ENCODE measurements around the gene ECD.

- no peak for TF ChIP-seq CTCF (IDR thresholded peaks at IDR 0.05)
- TF ChIP-seq RAD21 (conservative IDR thresholded peaks at IDR 0.05 in 1 of 2, IDR thresholded peaks at IDR 0.05 in 1 of 2), result no peak
- TF ChIP-seq ESRRA (IDR thresholded peaks at IDR 0.05; ENCODE audit: borderline replicate concordance, low read length), result no peak
- no peak for TF ChIP-seq PBX3 (IDR thresholded peaks at IDR 0.05)
- no peak for TF ChIP-seq HDAC2 (IDR thresholded peaks at IDR 0.05)
- no peak for TF ChIP-seq MAX (IDR thresholded peaks at IDR 0.05)
- TF ChIP-seq POLR2AphosphoS2 (conservative IDR thresholded peaks at IDR 0.05; ENCODE audit: low read length), result no peak
- no peak for TF ChIP-seq POLR2A (IDR thresholded peaks at IDR 0.05; ENCODE audit: low read length)
- no peak for TF ChIP-seq JUN (IDR thresholded peaks at IDR 0.05)
- TF ChIP-seq HMGXB4 (CRISPR knock-in tag; IDR thresholded peaks at IDR 0.05; ENCODE audit: borderline replicate concordance), result no peak
- TF ChIP-seq HOXA7 (CRISPR knock-in tag; IDR thresholded peaks at IDR 0.05), result no peak
- TF ChIP-seq NR3C1 (IDR thresholded peaks at IDR 0.05), result no peak
- TF ChIP-seq EP300 (IDR thresholded peaks at IDR 0.05), result no peak
- no peak for TF ChIP-seq BHLHE40 (IDR thresholded peaks at IDR 0.05; ENCODE audit: low read depth, low read length)
Measured at GRCh38 chr10:73131301-73131700, 36.5 kb downstream of the ECD start.
